Keratinocyte (primary cell): ENCODE results near the gene ROBO2. TPM values are rescaled to one million over a fixed set of nuclear protein-coding genes. Genes with fewer than 3 reads are reported as not detected.

ENCODE experiments used
- DNase-seq: peaks from one replicate; pipeline ENCODE4 v3.0.0-alpha.2; 2011; ENCODE audit warnings: low read depth, missing footprints, low spot score
- FAIRE-seq: peaks from 2 replicates; lab custom pipeline; 2011; peaks lifted over from hg19 to GRCh38; lab: Jason Lieb, UNC
- H2AFZ ChIP-seq: 2 replicates; pipeline ENCODE4 v1.6.0; 2012; ENCODE audit warnings: low read length, control low read depth, inconsistent platforms; ENCODE audit not compliant: control insufficient read depth
- H3K27ac ChIP-seq: 2 replicates; pipeline ENCODE4 v1.5.1; 2011; ENCODE audit warnings: low read length; ENCODE audit not compliant: control insufficient read depth, insufficient read depth
- H3K27me3 ChIP-seq: 3 replicates; pipeline ENCODE4 v1.6.0; 2011; ENCODE audit warnings: low read length; ENCODE audit not compliant: control insufficient read depth, insufficient read depth; ENCODE audit errors: extremely low read depth
- H3K36me3 ChIP-seq, 2 experiments: 2 replicates in 1 of 2; 3 replicates in 1 of 2; pipeline ENCODE4 v1.5.1; 2011; ENCODE audit warnings: low read length in 2 of 2, mild to moderate bottlenecking in 1 of 2; ENCODE audit not compliant: control insufficient read depth in 2 of 2, insufficient read depth in 2 of 2; ENCODE audit errors: extremely low read depth in 1 of 2
- H3K4me1 ChIP-seq: 3 replicates; pipeline ENCODE4 v1.5.1; 2011; ENCODE audit warnings: low read length; ENCODE audit not compliant: control insufficient read depth, insufficient read depth; ENCODE audit errors: extremely low read depth
- H3K4me2 ChIP-seq: 3 replicates; pipeline ENCODE4 v1.6.0; 2011; ENCODE audit warnings: low read depth, low read length; ENCODE audit not compliant: control insufficient read depth, insufficient read depth; ENCODE audit errors: extremely low read depth
- H3K4me3 ChIP-seq, 3 experiments: fragments of 200-600 bp in 1 of 3; sonication (generic) in 1 of 3; 2 replicates in 2 of 3; 3 replicates in 1 of 3; pipeline ENCODE4 v1.5.1; 2011 to 2016; ENCODE audit warnings: low read length in 3 of 3, mild to moderate bottlenecking in 3 of 3, control low read depth in 2 of 3, inconsistent platforms in 1 of 3, low read depth in 1 of 3, mixed read lengths in 1 of 3, mixed run types in 1 of 3, moderate library complexity in 1 of 3; ENCODE audit not compliant: control insufficient read depth in 2 of 3, insufficient read depth in 2 of 3; ENCODE audit errors: extremely low read depth in 1 of 3
- H3K79me2 ChIP-seq: 2 replicates; pipeline ENCODE4 v1.6.0; 2012; ENCODE audit warnings: low read length; ENCODE audit not compliant: control insufficient read depth, insufficient read depth
- H3K9ac ChIP-seq: 3 replicates; pipeline ENCODE4 v1.6.0; 2011; ENCODE audit warnings: low read length; ENCODE audit not compliant: control insufficient read depth, insufficient read depth; ENCODE audit errors: extremely low read depth
- H3K9me1 ChIP-seq: 3 replicates; pipeline ENCODE4 v1.6.0; 2011; ENCODE audit warnings: low read length; ENCODE audit not compliant: control insufficient read depth, insufficient read depth; ENCODE audit errors: extremely low read depth
- H3K9me3 ChIP-seq: 2 replicates; pipeline ENCODE4 v1.5.1; 2012; ENCODE audit warnings: low read depth, low read length; ENCODE audit not compliant: control insufficient read depth
- H4K20me1 ChIP-seq: 3 replicates; pipeline ENCODE4 v1.6.0; 2011; ENCODE audit warnings: low read length; ENCODE audit not compliant: control insufficient read depth, insufficient read depth; ENCODE audit errors: extremely low read depth
- CTCF ChIP-seq, 3 experiments: IDR thresholded peaks in 1 of 3; conservative IDR thresholded peaks in 1 of 3; optimal IDR thresholded peaks in 1 of 3; 2 replicates in 2 of 3; 3 replicates in 1 of 3; pipeline versions ENCODE3 to v1.5.1; 2011; ENCODE audit warnings: low read length in 3 of 3, mild to moderate bottlenecking in 3 of 3, moderate library complexity in 2 of 3, control low read depth in 1 of 3, inconsistent platforms in 1 of 3; ENCODE audit not compliant: insufficient read depth in 2 of 3; ENCODE audit errors: extremely low read depth in 1 of 3
- EZH2 ChIP-seq: IDR thresholded peaks from one replicate; pipeline ENCODE4 v1.6.1; 2012; ENCODE audit warnings: inconsistent platforms, mild to moderate bottlenecking, low read length, moderate library complexity
- dilution Hi-C: fragments of 300-500 bp; cut with MboI; formaldehyde crosslinking; loops from one replicate; pipeline ENCODE4 v1.7.0; 2020; ENCODE audit warnings: low sequenced_read_pairs; ENCODE audit not compliant: extremely low pct_ligation_motif_present
- polyA plus RNA-seq, 5 experiments: library from polyadenylated mRNA; depleted of rRNA in 3 of 5; stranded (reverse) in 3 of 5; stranded (forward) in 1 of 5; unstranded in 1 of 5; fragments of >200 nt; gene quantifications; 1 replicate in 1 of 5; 2 replicates in 3 of 5; 3 replicates in 1 of 5; pipeline versions ENCODE4 v1.2.1 to v1.2.3, GENCODE V29; 2011 to 2012; ENCODE audit warnings: missing spikeins in 2 of 5, low read depth in 1 of 5, low replicate concordance in 1 of 5

Gene ROBO2
- polyA plus RNA-seq, 1 donor (not counting 4 experiments of a cell fraction or from before 2014, with no cell fraction given) = 0.30 TPM

GRCh38 chr3:77526573-77527113, 486.7 kb downstream of the ROBO2 start:
- Histone ChIP-seq H2AFZ (no peak overlapping the region), H3K4me2 (no peak overlapping the region), H3K4me3 (no peak overlapping the region), H3K9me3 (no peaks in the 10 kb centered on the region), H3K9ac (no peak overlapping the region), H3K27ac (no peak overlapping the region), H3K36me3 (no peaks in the 10 kb centered on the region), H4K20me1 (no peaks in the 10 kb centered on the region), H3K79me2 (no peaks in the 10 kb centered on the region), H3K4me1 (no peaks in the 10 kb centered on the region), H3K9me1 (no peaks in the 10 kb centered on the region), H3K27me3 (no peaks in the 10 kb centered on the region)
- no peak for FAIRE-seq
- no peak for TF ChIP-seq EZH2
- no peak for TF ChIP-seq CTCF (optimal IDR thresholded peaks at IDR 0.05 in 1 of 3, IDR thresholded peaks at IDR 0.05 in 1 of 3, conservative IDR thresholded peaks at IDR 0.05 in 1 of 3; ENCODE audit: extremely low read depth in 1 of 3, insufficient read depth in 2 of 3, low read length in 3 of 3)
- dilution Hi-C loops = no loop called here
- DNase-seq = no peak

- Histone ChIP-seq H3K9ac (no peak overlapping the region), H3K4me2 (no peak overlapping the region), H4K20me1 (no peaks in the 10 kb centered on the region), H3K27me3 (no peaks in the 10 kb centered on the region), H3K27ac (no peak overlapping the region), H3K4me3 (no peak overlapping the region), H3K4me1 (no peaks in the 10 kb centered on the region), H3K9me1 (no peaks in the 10 kb centered on the region), H2AFZ (no peak overlapping the region), H3K79me2 (no peaks in the 10 kb centered on the region), H3K9me3 (no peaks in the 10 kb centered on the region), H3K36me3 (no peaks in the 10 kb centered on the region)
- FAIRE-seq = no peak
- DNase-seq = no peak
- TF ChIP-seq CTCF (optimal IDR thresholded peaks at IDR 0.05 in 1 of 3, IDR thresholded peaks at IDR 0.05 in 1 of 3, conservative IDR thresholded peaks at IDR 0.05 in 1 of 3; ENCODE audit: extremely low read depth in 1 of 3, insufficient read depth in 2 of 3, low read length in 3 of 3) (no peak), EZH2 (no peak)
- dilution Hi-C loops = no loop called here
These were observed 489.6 kb downstream of the ROBO2 start for GRCh38 chr3:77529522-77529921.
